GM12878 (cell line): ENCODE measurements around the gene SRSF12. TPM values are rescaled to one million over a fixed set of nuclear protein-coding genes. Genes with fewer than 3 reads are reported as not detected.

Source experiments
- BCL11A ChIP-seq: IDR thresholded peaks from 2 replicates; pipeline ENCODE4 v1.6.1; 2011; ENCODE audit warnings: low read depth, low read length
- CREM ChIP-seq: IDR thresholded peaks from 2 replicates; pipeline ENCODE4 v1.6.1; 2014; ENCODE audit warnings: antibody characterized with exemption, low read depth
- DPF2 ChIP-seq: fragments of 450-650 bp; IDR thresholded peaks from 2 replicates; pipeline ENCODE4 v1.6.1; 2017; ENCODE audit warnings: mild to moderate bottlenecking
- IRF3 ChIP-seq: fragments of 450-650 bp; IDR thresholded peaks from 2 replicates; pipeline ENCODE4 v1.6.1; 2014; ENCODE audit warnings: mild to moderate bottlenecking
- KAT2A ChIP-seq: conservative IDR thresholded peaks from 2 replicates; pipeline ENCODE4 v1.6.1; 2011; ENCODE audit warnings: low read depth, low read length; ENCODE audit not compliant: control insufficient read depth
- KLF5 ChIP-seq: fragments of 450-650 bp; IDR thresholded peaks from 2 replicates; pipeline ENCODE4 v1.6.1; 2014; ENCODE audit warnings: mild to moderate bottlenecking; ENCODE audit not compliant: partially characterized antibody
- MXI1 ChIP-seq: fragments of 150-350 bp; IDR thresholded peaks from 2 replicates; pipeline ENCODE4 v1.6.1; 2011; ENCODE audit warnings: low read depth, mild to moderate bottlenecking, inconsistent platforms, low read length, improper control_type of control experiment
- MYC ChIP-seq: IDR thresholded peaks from 2 replicates; pipeline ENCODE4 v1.6.1; 2011; ENCODE audit warnings: mild to moderate bottlenecking, low read length, moderate library complexity, inconsistent platforms; ENCODE audit not compliant: insufficient read depth, insufficient replicate concordance, insufficient read length, severe bottlenecking
- PBX3 ChIP-seq: IDR thresholded peaks from 2 replicates; pipeline ENCODE4 v1.6.1; 2011; ENCODE audit warnings: mild to moderate bottlenecking, low read depth, low read length, moderate library complexity; ENCODE audit not compliant: insufficient replicate concordance
- RFX5 ChIP-seq: IDR thresholded peaks from 2 replicates; pipeline ENCODE4 v1.6.1; 2011; ENCODE audit warnings: low read depth, low read length, improper control_type of control experiment
- RUNX3 ChIP-seq: IDR thresholded peaks from 2 replicates; pipeline ENCODE4 v1.6.1; 2012; ENCODE audit warnings: low read length, inconsistent platforms
- SP1 ChIP-seq: IDR thresholded peaks from one replicate; pipeline ENCODE4 v1.6.1; 2011; ENCODE audit warnings: low read depth, low read length
- SREBF1 ChIP-seq: IDR thresholded peaks from 2 replicates; pipeline ENCODE4 v1.6.1; 2012; ENCODE audit warnings: mild to moderate bottlenecking, low read length
- SUZ12 ChIP-seq: fragments of 200-600 bp; sonication (generic); IDR thresholded peaks from one replicate; pipeline ENCODE4 v1.6.1; 2018; ENCODE audit warnings: antibody characterized with exemption, mild to moderate bottlenecking; ENCODE audit not compliant: unreplicated experiment
- WRNIP1 ChIP-seq: IDR thresholded peaks from 2 replicates; pipeline ENCODE4 v1.6.1; 2011; ENCODE audit warnings: low read depth, low read length, improper control_type of control experiment, borderline replicate concordance
- YBX1 ChIP-seq: fragments of 450-650 bp; IDR thresholded peaks from 2 replicates; pipeline ENCODE4 v1.6.1; 2016; ENCODE audit warnings: antibody characterized with exemption
- ZNF384 ChIP-seq: IDR thresholded peaks from 2 replicates; pipeline ENCODE4 v1.6.1; 2012; ENCODE audit warnings: low read depth, mild to moderate bottlenecking, low read length, improper control_type of control experiment, borderline replicate concordance
- ZSCAN29 ChIP-seq: fragments of 450-650 bp; IDR thresholded peaks from 2 replicates; pipeline ENCODE4 v1.6.1; 2017; ENCODE audit warnings: mild to moderate bottlenecking, moderate library complexity
- ZZZ3 ChIP-seq: IDR thresholded peaks from 2 replicates; pipeline ENCODE4 v1.6.1; 2011; ENCODE audit warnings: low read depth; ENCODE audit not compliant: control insufficient read depth, insufficient read length
- polyA plus RNA-seq, 11 experiments: library from polyadenylated mRNA; depleted of rRNA in 4 of 11; unstranded in 6 of 11; stranded (reverse) in 5 of 11; fragments of >200 nt; fragmentation: Nextera tagmentation in 4 of 11; fragmentation: Illumina TruSeq in 1 of 11; extraction: Ambion mirVana in 4 of 11; extraction: Trizol in 1 of 11; gene quantifications; 1 replicate in 1 of 11; 2 replicates in 10 of 11; pipeline versions ENCODE4 v1.2.1 to v1.2.3, GENCODE V29; 2011 to 2016; ENCODE audit warnings: inconsistent platforms in 2 of 11, missing spikeins in 2 of 11, low read depth in 1 of 11
- total RNA-seq, 4 experiments: library from RNA; depleted of rRNA in 3 of 4; stranded (reverse); fragments of >200 nt in 3 of 4; fragmentation: Illumina TruSeq in 1 of 4; extraction: Trizol in 1 of 4; gene quantifications; 2 replicates each; pipeline versions ENCODE4 v1.2.1 to v1.2.3, GENCODE V29; 2013 to 2021
- TF ChIP-seq, protein P1 (sequence below): fragments of 450-650 bp; IDR thresholded peaks from 2 replicates; pipeline ENCODE4 v1.6.1; 2017; ENCODE audit warnings: mild to moderate bottlenecking, moderate library complexity
- TF ChIP-seq, protein P2 (sequence below): fragments of 450-650 bp; IDR thresholded peaks from 2 replicates; pipeline ENCODE4 v1.6.1; 2017; ENCODE audit warnings: borderline replicate concordance
- TF ChIP-seq, protein P3 (sequence below): fragments of 450-650 bp; IDR thresholded peaks from 2 replicates; pipeline ENCODE4 v1.6.1; 2016; ENCODE audit warnings: mild to moderate bottlenecking

Gene SRSF12
- total and polyA plus RNA-seq, 10 of the 15 experiments (the other 5 are each of a cell fraction or from before 2014, with no cell fraction given), result 0.03 to 0.23 TPM; not detected in 8

- TF ChIP-seq IRF3 (no peak), SREBF1 (no peak), ZSCAN29 (no peak), RUNX3 (peak; percentile 52; the same call in 1 of the 2 replicates), MYC (no peak), ZNF384 (no peak), DPF2 (peak; percentile 47; the same call in 1 of the 2 replicates), SP1 (peak; percentile 91), BCL11A (no peak), CREM (0 out of 2 replicates have a peak, but pooled peaks have one; percentile 12), RFX5 (peak; percentile 31; the same call in 1 of the 2 replicates), YBX1 (no peak), PBX3 (peak; percentile 4), SUZ12 (no peak), ZZZ3 (no peak), KAT2A (no peak), MXI1 (peak; percentile 53; the same call in 1 of the 2 replicates), WRNIP1 (no peak), KLF5 (peak; percentile 52)
- TF ChIP-seq, protein P1, sequence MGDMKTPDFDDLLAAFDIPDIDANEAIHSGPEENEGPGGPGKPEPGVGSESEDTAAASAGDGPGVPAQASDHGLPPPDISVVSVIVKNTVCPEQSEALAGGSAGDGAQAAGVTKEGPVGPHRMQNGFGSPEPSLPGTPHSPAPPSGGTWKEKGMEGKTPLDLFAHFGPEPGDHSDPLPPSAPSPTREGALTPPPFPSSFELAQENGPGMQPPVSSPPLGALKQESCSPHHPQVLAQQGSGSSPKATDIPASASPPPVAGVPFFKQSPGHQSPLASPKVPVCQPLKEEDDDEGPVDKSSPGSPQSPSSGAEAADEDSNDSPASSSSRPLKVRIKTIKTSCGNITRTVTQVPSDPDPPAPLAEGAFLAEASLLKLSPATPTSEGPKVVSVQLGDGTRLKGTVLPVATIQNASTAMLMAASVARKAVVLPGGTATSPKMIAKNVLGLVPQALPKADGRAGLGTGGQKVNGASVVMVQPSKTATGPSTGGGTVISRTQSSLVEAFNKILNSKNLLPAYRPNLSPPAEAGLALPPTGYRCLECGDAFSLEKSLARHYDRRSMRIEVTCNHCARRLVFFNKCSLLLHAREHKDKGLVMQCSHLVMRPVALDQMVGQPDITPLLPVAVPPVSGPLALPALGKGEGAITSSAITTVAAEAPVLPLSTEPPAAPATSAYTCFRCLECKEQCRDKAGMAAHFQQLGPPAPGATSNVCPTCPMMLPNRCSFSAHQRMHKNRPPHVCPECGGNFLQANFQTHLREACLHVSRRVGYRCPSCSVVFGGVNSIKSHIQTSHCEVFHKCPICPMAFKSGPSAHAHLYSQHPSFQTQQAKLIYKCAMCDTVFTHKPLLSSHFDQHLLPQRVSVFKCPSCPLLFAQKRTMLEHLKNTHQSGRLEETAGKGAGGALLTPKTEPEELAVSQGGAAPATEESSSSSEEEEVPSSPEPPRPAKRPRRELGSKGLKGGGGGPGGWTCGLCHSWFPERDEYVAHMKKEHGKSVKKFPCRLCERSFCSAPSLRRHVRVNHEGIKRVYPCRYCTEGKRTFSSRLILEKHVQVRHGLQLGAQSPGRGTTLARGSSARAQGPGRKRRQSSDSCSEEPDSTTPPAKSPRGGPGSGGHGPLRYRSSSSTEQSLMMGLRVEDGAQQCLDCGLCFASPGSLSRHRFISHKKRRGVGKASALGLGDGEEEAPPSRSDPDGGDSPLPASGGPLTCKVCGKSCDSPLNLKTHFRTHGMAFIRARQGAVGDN, result peak; percentile 80
- TF ChIP-seq, protein P2, sequence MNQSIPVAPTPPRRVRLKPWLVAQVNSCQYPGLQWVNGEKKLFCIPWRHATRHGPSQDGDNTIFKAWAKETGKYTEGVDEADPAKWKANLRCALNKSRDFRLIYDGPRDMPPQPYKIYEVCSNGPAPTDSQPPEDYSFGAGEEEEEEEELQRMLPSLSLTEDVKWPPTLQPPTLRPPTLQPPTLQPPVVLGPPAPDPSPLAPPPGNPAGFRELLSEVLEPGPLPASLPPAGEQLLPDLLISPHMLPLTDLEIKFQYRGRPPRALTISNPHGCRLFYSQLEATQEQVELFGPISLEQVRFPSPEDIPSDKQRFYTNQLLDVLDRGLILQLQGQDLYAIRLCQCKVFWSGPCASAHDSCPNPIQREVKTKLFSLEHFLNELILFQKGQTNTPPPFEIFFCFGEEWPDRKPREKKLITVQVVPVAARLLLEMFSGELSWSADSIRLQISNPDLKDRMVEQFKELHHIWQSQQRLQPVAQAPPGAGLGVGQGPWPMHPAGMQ, result no peak
- TF ChIP-seq, protein P3, sequence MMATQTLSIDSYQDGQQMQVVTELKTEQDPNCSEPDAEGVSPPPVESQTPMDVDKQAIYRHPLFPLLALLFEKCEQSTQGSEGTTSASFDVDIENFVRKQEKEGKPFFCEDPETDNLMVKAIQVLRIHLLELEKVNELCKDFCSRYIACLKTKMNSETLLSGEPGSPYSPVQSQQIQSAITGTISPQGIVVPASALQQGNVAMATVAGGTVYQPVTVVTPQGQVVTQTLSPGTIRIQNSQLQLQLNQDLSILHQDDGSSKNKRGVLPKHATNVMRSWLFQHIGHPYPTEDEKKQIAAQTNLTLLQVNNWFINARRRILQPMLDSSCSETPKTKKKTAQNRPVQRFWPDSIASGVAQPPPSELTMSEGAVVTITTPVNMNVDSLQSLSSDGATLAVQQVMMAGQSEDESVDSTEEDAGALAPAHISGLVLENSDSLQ, result no peak; the same call in 1 of the 2 replicates
Observed at GRCh38 chr6:89080281-89081128, 37.4 kb downstream of the SRSF12 start, which contains the start of gene PNRC1 (continued).
